Measurements from ENCODE around the gene LCTL. TPM values are rescaled to one million over a fixed set of nuclear protein-coding genes. Genes with fewer than 3 reads are reported as not detected.

LCTL gene
- total RNA-seq, 4 donors from 2014 or later = not detected

- WGBS, 2 donors = 52 to 54% methylated on average over 17 of the region's 17 CpGs
- TF ChIP-seq CTCF (IDR thresholded peaks at IDR 0.05) = no peak
- no peak for TF ChIP-seq POLR2A (IDR thresholded peaks at IDR 0.05)
- intact Hi-C loops (cut with DNase I; ENCODE audit: low total_unique reads) = no loop called here
- DNase-seq (ENCODE audit: low spot score in 2 of 2) = no peak
- no peak overlapping the region for H3K4me3 ChIP-seq (ENCODE audit: low read depth, poor library complexity, severe bottlenecking)
These were observed 20.6 kb upstream of the LCTL start for GRCh38 chr15:66586155-66586976.

GRCh38 chr15:66581972-66582537, 16.3 kb upstream of the LCTL start:
- no peak for TF ChIP-seq CTCF (IDR thresholded peaks at IDR 0.05)
- TF ChIP-seq POLR2A (IDR thresholded peaks at IDR 0.05) = no peak
- intact Hi-C loops (cut with DNase I; ENCODE audit: low total_unique reads) = no loop called here
- DNase-seq (ENCODE audit: low spot score in 2 of 2) = no peak
- WGBS, 2 donors = 77 to 82% methylated on average over 9 of the region's 9 CpGs
- no peak overlapping the region for H3K4me3 ChIP-seq (ENCODE audit: low read depth, poor library complexity, severe bottlenecking)

GRCh38 chr15:66580643-66581042, 14.8 kb upstream of the LCTL start:
- 66 to 76% methylated on average over 3 of the region's 3 CpGs for WGBS, 2 donors
- TF ChIP-seq CTCF (IDR thresholded peaks at IDR 0.05) = no peak
- no peak for TF ChIP-seq POLR2A (IDR thresholded peaks at IDR 0.05)
- no peak overlapping the region for H3K4me3 ChIP-seq (ENCODE audit: low read depth, poor library complexity, severe bottlenecking)
- DNase-seq (ENCODE audit: low spot score in 2 of 2) = no peak
- intact Hi-C loops (cut with DNase I; ENCODE audit: low total_unique reads) = no loop called here

GRCh38 chr15:66578286-66578875, 12.6 kb upstream of the LCTL start:
- DNase-seq (ENCODE audit: low spot score in 2 of 2) = no peak
- H3K4me3 ChIP-seq (ENCODE audit: low read depth, poor library complexity, severe bottlenecking) = no peak overlapping the region
- 70 to 78% methylated on average over 10 of the region's 10 CpGs for WGBS, 2 donors
- intact Hi-C loops (cut with DNase I; ENCODE audit: low total_unique reads) = no loop called here
- TF ChIP-seq POLR2A (IDR thresholded peaks at IDR 0.05) = no peak
- no peak for TF ChIP-seq CTCF (IDR thresholded peaks at IDR 0.05)

- DNase-seq (ENCODE audit: low spot score in 2 of 2) = no peak
- H3K4me3 ChIP-seq (ENCODE audit: low read depth, poor library complexity, severe bottlenecking) = no peak overlapping the region
- intact Hi-C loops (cut with DNase I; ENCODE audit: low total_unique reads) = no loop called here
- TF ChIP-seq CTCF (IDR thresholded peaks at IDR 0.05) (no peak), POLR2A (IDR thresholded peaks at IDR 0.05) (no peak)
- 69 to 77% methylated on average over 2 of the region's 2 CpGs for WGBS, 2 donors
These were observed 8.8 kb upstream of the LCTL start for GRCh38 chr15:66574596-66574950.

Data from lower leg skin (tissue), 4 donors.